Keratinocyte (primary cell): ENCODE results near the gene DAPK1. TPM values are rescaled to one million over a fixed set of nuclear protein-coding genes. Genes with fewer than 3 reads are reported as not detected.

Source experiments
- DNase-seq: peaks from one replicate; pipeline ENCODE4 v3.0.0-alpha.2; 2011; ENCODE audit warnings: low read depth, missing footprints, low spot score
- FAIRE-seq: peaks from 2 replicates; lab custom pipeline; 2011; peaks lifted over from hg19 to GRCh38; lab: Jason Lieb, UNC
- H2AFZ ChIP-seq: 2 replicates; pipeline ENCODE4 v1.6.0; 2012; ENCODE audit warnings: low read length, control low read depth, inconsistent platforms; ENCODE audit not compliant: control insufficient read depth
- H3K27ac ChIP-seq: 2 replicates; pipeline ENCODE4 v1.5.1; 2011; ENCODE audit warnings: low read length; ENCODE audit not compliant: control insufficient read depth, insufficient read depth
- H3K27me3 ChIP-seq: 3 replicates; pipeline ENCODE4 v1.6.0; 2011; ENCODE audit warnings: low read length; ENCODE audit not compliant: control insufficient read depth, insufficient read depth; ENCODE audit errors: extremely low read depth
- H3K36me3 ChIP-seq, 2 experiments: 2 replicates in 1 of 2; 3 replicates in 1 of 2; pipeline ENCODE4 v1.5.1; 2011; ENCODE audit warnings: low read length in 2 of 2, mild to moderate bottlenecking in 1 of 2; ENCODE audit not compliant: control insufficient read depth in 2 of 2, insufficient read depth in 2 of 2; ENCODE audit errors: extremely low read depth in 1 of 2
- H3K4me1 ChIP-seq: 3 replicates; pipeline ENCODE4 v1.5.1; 2011; ENCODE audit warnings: low read length; ENCODE audit not compliant: control insufficient read depth, insufficient read depth; ENCODE audit errors: extremely low read depth
- H3K4me2 ChIP-seq: 3 replicates; pipeline ENCODE4 v1.6.0; 2011; ENCODE audit warnings: low read depth, low read length; ENCODE audit not compliant: control insufficient read depth, insufficient read depth; ENCODE audit errors: extremely low read depth
- H3K4me3 ChIP-seq, 3 experiments: fragments of 200-600 bp in 1 of 3; sonication (generic) in 1 of 3; 2 replicates in 2 of 3; 3 replicates in 1 of 3; pipeline ENCODE4 v1.5.1; 2011 to 2016; ENCODE audit warnings: low read length in 3 of 3, mild to moderate bottlenecking in 3 of 3, control low read depth in 2 of 3, inconsistent platforms in 1 of 3, low read depth in 1 of 3, mixed read lengths in 1 of 3, mixed run types in 1 of 3, moderate library complexity in 1 of 3; ENCODE audit not compliant: control insufficient read depth in 2 of 3, insufficient read depth in 2 of 3; ENCODE audit errors: extremely low read depth in 1 of 3
- H3K79me2 ChIP-seq: 2 replicates; pipeline ENCODE4 v1.6.0; 2012; ENCODE audit warnings: low read length; ENCODE audit not compliant: control insufficient read depth, insufficient read depth
- H3K9ac ChIP-seq: 3 replicates; pipeline ENCODE4 v1.6.0; 2011; ENCODE audit warnings: low read length; ENCODE audit not compliant: control insufficient read depth, insufficient read depth; ENCODE audit errors: extremely low read depth
- H3K9me1 ChIP-seq: 3 replicates; pipeline ENCODE4 v1.6.0; 2011; ENCODE audit warnings: low read length; ENCODE audit not compliant: control insufficient read depth, insufficient read depth; ENCODE audit errors: extremely low read depth
- H3K9me3 ChIP-seq: 2 replicates; pipeline ENCODE4 v1.5.1; 2012; ENCODE audit warnings: low read depth, low read length; ENCODE audit not compliant: control insufficient read depth
- H4K20me1 ChIP-seq: 3 replicates; pipeline ENCODE4 v1.6.0; 2011; ENCODE audit warnings: low read length; ENCODE audit not compliant: control insufficient read depth, insufficient read depth; ENCODE audit errors: extremely low read depth
- CTCF ChIP-seq, 3 experiments: IDR thresholded peaks in 1 of 3; conservative IDR thresholded peaks in 1 of 3; optimal IDR thresholded peaks in 1 of 3; 2 replicates in 2 of 3; 3 replicates in 1 of 3; pipeline versions ENCODE3 to v1.5.1; 2011; ENCODE audit warnings: low read length in 3 of 3, mild to moderate bottlenecking in 3 of 3, moderate library complexity in 2 of 3, control low read depth in 1 of 3, inconsistent platforms in 1 of 3; ENCODE audit not compliant: insufficient read depth in 2 of 3; ENCODE audit errors: extremely low read depth in 1 of 3
- EZH2 ChIP-seq: IDR thresholded peaks from one replicate; pipeline ENCODE4 v1.6.1; 2012; ENCODE audit warnings: inconsistent platforms, mild to moderate bottlenecking, low read length, moderate library complexity
- dilution Hi-C: fragments of 300-500 bp; cut with MboI; formaldehyde crosslinking; loops from one replicate; pipeline ENCODE4 v1.7.0; 2020; ENCODE audit warnings: low sequenced_read_pairs; ENCODE audit not compliant: extremely low pct_ligation_motif_present
- polyA plus RNA-seq, 5 experiments: library from polyadenylated mRNA; depleted of rRNA in 3 of 5; stranded (reverse) in 3 of 5; stranded (forward) in 1 of 5; unstranded in 1 of 5; fragments of >200 nt; gene quantifications; 1 replicate in 1 of 5; 2 replicates in 3 of 5; 3 replicates in 1 of 5; pipeline versions ENCODE4 v1.2.1 to v1.2.3, GENCODE V29; 2011 to 2012; ENCODE audit warnings: missing spikeins in 2 of 5, low read depth in 1 of 5, low replicate concordance in 1 of 5

DAPK1 gene
- polyA plus RNA-seq, 1 donor (not counting 4 experiments of a cell fraction or from before 2014, with no cell fraction given) = 2.8 TPM

- FAIRE-seq = no peak
- Histone ChIP-seq H3K9ac (no peak overlapping the region), H3K79me2 (no peaks in the 10 kb centered on the region)
Measured at GRCh38 chr9:87718231-87718630, 220.6 kb downstream of the DAPK1 start.

GRCh38 chr9:87718852-87719612 lies 221.4 kb downstream of the DAPK1 start:
- no peak overlapping the region for H3K4me3 ChIP-seq
- no peak for DNase-seq
- no peak for FAIRE-seq
- peaks cover 6% of the 10 kb centered on the region for H3K4me1 ChIP-seq
- no peaks in the 10 kb centered on the region for H3K36me3 ChIP-seq
- no peaks in the 10 kb centered on the region for H3K9me3 ChIP-seq
- dilution Hi-C loops = loop anchor here (25.0 kb wide), 1 partner anchor 93 kb away; no protein-coding TSS in a partner anchor
- no peak overlapping the region for H3K9ac ChIP-seq
- no peaks in the 10 kb centered on the region for H3K79me2 ChIP-seq
- H3K27ac ChIP-seq = no peak overlapping the region
- no peak overlapping the region for H2AFZ ChIP-seq
- no peaks in the 10 kb centered on the region for H4K20me1 ChIP-seq
- TF ChIP-seq CTCF (optimal IDR thresholded peaks at IDR 0.05 in 1 of 3, IDR thresholded peaks at IDR 0.05 in 1 of 3, conservative IDR thresholded peaks at IDR 0.05 in 1 of 3; ENCODE audit: extremely low read depth in 1 of 3, insufficient read depth in 2 of 3, low read length in 3 of 3) = no peak
- no peak for TF ChIP-seq EZH2
- H3K9me1 ChIP-seq = no peaks in the 10 kb centered on the region
- H3K27me3 ChIP-seq = no peaks in the 10 kb centered on the region
- no peak overlapping the region for H3K4me2 ChIP-seq

More at GRCh38 chr9:87718231-87718630, 220.6 kb downstream of the DAPK1 start:
- DNase-seq = no peak
- Histone ChIP-seq H3K36me3 (no peaks in the 10 kb centered on the region), H3K4me3 (no peak overlapping the region), H3K9me1 (no peaks in the 10 kb centered on the region), H3K9me3 (no peaks in the 10 kb centered on the region), H4K20me1 (no peaks in the 10 kb centered on the region), H3K27ac (no peak overlapping the region), H3K4me1 (peaks cover 14% of the 10 kb centered on the region), H2AFZ (no peak overlapping the region), H3K27me3 (no peaks in the 10 kb centered on the region), H3K4me2 (no peak overlapping the region)
- dilution Hi-C loops = loop anchor here (25.0 kb wide), 1 partner anchor 94 kb away; no protein-coding TSS in a partner anchor
- TF ChIP-seq CTCF (optimal IDR thresholded peaks at IDR 0.05 in 1 of 3, IDR thresholded peaks at IDR 0.05 in 1 of 3, conservative IDR thresholded peaks at IDR 0.05 in 1 of 3; ENCODE audit: extremely low read depth in 1 of 3, insufficient read depth in 2 of 3, low read length in 3 of 3) (no peak), EZH2 (no peak)
